Common myeloid progenitor, CD34-positive (primary cell): Measurements from ENCODE around the gene PAM.

ENCODE experiments used
- CTCF ChIA-PET: fragments of 350-600 bp; sonication (Branson Sonifier 250); formaldehyde crosslinking; loops from one replicate; lab custom pipeline; 2021; ENCODE audit warnings: antibody characterized with exemption; lab: Charles Lee
- POLR2A ChIA-PET: fragments of 350-600 bp; sonication (Branson Sonifier 250); formaldehyde crosslinking; loops from one replicate; lab custom pipeline; 2021; ENCODE audit warnings: antibody characterized with exemption; lab: Charles Lee
- DNase-seq, 3 donors: peaks; one replicate each; pipeline versions ENCODE4 v3.0.0 to v3.0.0-alpha.2; 2013
- H3K27ac ChIP-seq, 2 experiments: 1 replicate in 1 of 2; 2 replicates in 1 of 2; pipeline ENCODE4 v1.7.0; 2013; ENCODE audit warnings: inconsistent platforms in 2 of 2, low read length in 2 of 2, mild to moderate bottlenecking in 2 of 2, low read depth in 1 of 2, moderate library complexity in 1 of 2; ENCODE audit not compliant: severe bottlenecking in 2 of 2, insufficient read depth in 1 of 2, poor library complexity in 1 of 2
- H3K27me3 ChIP-seq, 5 experiments: replicated peaks in 2 of 5; 1 replicate in 3 of 5; 2 replicates in 2 of 5; pipeline versions ENCODE4 v1.6.1 to v1.7.0; 2013; ENCODE audit warnings: low read length in 4 of 5, mild to moderate bottlenecking in 2 of 5, moderate library complexity in 2 of 5, inconsistent platforms in 1 of 5; ENCODE audit not compliant: insufficient read depth in 5 of 5, control insufficient read depth in 4 of 5
- H3K36me3 ChIP-seq, 4 experiments: 1 replicate in 2 of 4; 2 replicates in 2 of 4; pipeline versions ENCODE4 v1.6.1 to v1.7.0; 2013; ENCODE audit warnings: low read length in 3 of 4, control low read depth in 1 of 4, mild to moderate bottlenecking in 1 of 4; ENCODE audit not compliant: control insufficient read depth in 4 of 4, insufficient read depth in 4 of 4
- H3K4me1 ChIP-seq, 4 experiments: 1 replicate in 3 of 4; 2 replicates in 1 of 4; pipeline versions ENCODE4 v1.6.1 to v1.7.1; 2013; ENCODE audit warnings: low read length in 3 of 4, mild to moderate bottlenecking in 3 of 4, control low read depth in 1 of 4, inconsistent platforms in 1 of 4, moderate library complexity in 1 of 4; ENCODE audit not compliant: control insufficient read depth in 4 of 4, insufficient read depth in 4 of 4; ENCODE audit errors: control extremely low read depth in 1 of 4
- H3K4me3 ChIP-seq, 7 experiments: 1 replicate in 4 of 7; 2 replicates in 3 of 7; pipeline versions ENCODE4 v1.5.1 to v1.7.0; 2013; ENCODE audit warnings: mild to moderate bottlenecking in 7 of 7, low read length in 6 of 7, moderate library complexity in 6 of 7, inconsistent platforms in 2 of 7, low read depth in 2 of 7, control low read depth in 1 of 7; ENCODE audit not compliant: insufficient read depth in 4 of 7, control insufficient read depth in 1 of 7; ENCODE audit errors: extremely low read depth in 1 of 7
- H3K9me3 ChIP-seq, 5 experiments: 1 replicate in 4 of 5; 2 replicates in 1 of 5; pipeline versions ENCODE4 v1.6.1 to v1.7.1; 2013; ENCODE audit warnings: low read length in 4 of 5, mild to moderate bottlenecking in 2 of 5, inconsistent platforms in 1 of 5, low read depth in 1 of 5, moderate library complexity in 1 of 5; ENCODE audit not compliant: control insufficient read depth in 4 of 5, insufficient read depth in 2 of 5; ENCODE audit errors: control extremely low read depth in 1 of 5
- WGBS: methylation state at CpG from one replicate; pipeline ENCODE4 v1.1.5; 2013; ENCODE audit not compliant: insufficient coverage; 5-methylcytosine and 5-hydroxymethylcytosine counted together

The PAM gene

GRCh38 chr5:102858808-102859207 lies 103.7 kb downstream of the PAM start:
- peak in 1 of 3 donors; percentile 32 for DNase-seq
- H3K36me3 ChIP-seq = no peaks in the 10 kb centered on the region
- H3K4me1 ChIP-seq = peaks cover 8 to 23% (median 16%) of the 10 kb centered on the region in 4 experiments
- H3K9me3 ChIP-seq = no peaks in the 10 kb centered on the region
- CTCF ChIA-PET = interaction anchor here (0.6 kb wide), 1 partner anchor 200 kb away, joined by 3 read pairs; no protein-coding TSS in a partner anchor
- no CpG with 5 or more reads among the region's 4 CpGs for WGBS
- POLR2A ChIA-PET = no interaction called here
- no peak overlapping the region for H3K4me3 ChIP-seq
- no peaks in the 10 kb centered on the region for H3K27me3 ChIP-seq
- H3K27ac ChIP-seq = no peak overlapping the region

- no peaks in the 10 kb centered on the region for H3K36me3 ChIP-seq
- 91% methylated on average over 1 of the region's 3 CpGs for WGBS
- ChIA-PET CTCF (no interaction called here), POLR2A (no interaction called here)
- no peaks in the 10 kb centered on the region for H3K27me3 ChIP-seq
- no peak overlapping the region for H3K4me3 ChIP-seq
- no peaks in the 10 kb centered on the region for H3K9me3 ChIP-seq
- no peak for DNase-seq
- H3K27ac ChIP-seq = no peak overlapping the region
- H3K4me1 ChIP-seq = peaks cover 5 to 16% (median 10%) of the 10 kb centered on the region in 4 experiments
Observed at GRCh38 chr5:102860035-102860434, 104.9 kb downstream of the PAM start.

- no peak for DNase-seq
- ChIA-PET POLR2A (no interaction called here), CTCF (interaction anchor here (1.4 kb wide), 1 partner anchor 9 kb away, joined by 3 read pairs; no protein-coding TSS in a partner anchor)
- Histone ChIP-seq H3K9me3 (no peaks in the 10 kb centered on the region), H3K4me3 (no peak overlapping the region), H3K4me1 (peaks cover 5 to 16% (median 10%) of the 10 kb centered on the region in 4 experiments), H3K36me3 (no peaks in the 10 kb centered on the region), H3K27me3 (no peaks in the 10 kb centered on the region), H3K27ac (no peak overlapping the region)
Observed at GRCh38 chr5:102863058-102863457, 108.0 kb downstream of the PAM start.

GRCh38 chr5:102863764-102864560 lies 108.9 kb downstream of the PAM start:
- ChIA-PET CTCF (interaction anchor here (1.4 kb wide), 1 partner anchor 10 kb away, joined by 3 read pairs; no protein-coding TSS in a partner anchor), POLR2A (no interaction called here)
- Histone ChIP-seq H3K9me3 (no peaks in the 10 kb centered on the region), H3K27me3 (no peaks in the 10 kb centered on the region), H3K36me3 (no peaks in the 10 kb centered on the region), H3K4me1 (peaks cover 5 to 16% (median 10%) of the 10 kb centered on the region in 4 experiments), H3K4me3 (no peak overlapping the region), H3K27ac (no peak overlapping the region)
- DNase-seq = peak in 2 of 3 donors; percentile 23 to 32

GRCh38 chr5:102865171-102865509 lies 110.0 kb downstream of the PAM start:
- POLR2A ChIA-PET = no interaction called here

GRCh38 chr5:102865510-102866236 lies 110.6 kb downstream of the PAM start:
- DNase-seq = peak; percentile 45 to 77 (median 70)
- POLR2A ChIA-PET = interaction anchor here (0.6 kb wide), 1 partner anchor 159 kb away, joined by 3 read pairs; no protein-coding TSS in a partner anchor
- Histone ChIP-seq H3K27ac (no peak overlapping the region), H3K4me1 (peaks cover 5 to 16% (median 10%) of the 10 kb centered on the region in 4 experiments), H3K9me3 (no peaks in the 10 kb centered on the region), H3K4me3 (peak overlapping the region; percentile 50 to 96 (median 90)), H3K36me3 (peaks cover 0 to 3% (median 0%) of the 10 kb centered on the region in 4 experiments), H3K27me3 (no peaks in the 10 kb centered on the region)
- under 1% methylated on average over 42 of the region's 54 CpGs for WGBS
- CTCF ChIA-PET = interaction anchor here (1.1 to 1.5 kb wide), 6 partner anchors 9 to 274 kb away, joined by 3 to 4 read pairs (median 3); no protein-coding TSS in a partner anchor

More at GRCh38 chr5:102865171-102865509, 110.0 kb downstream of the PAM start:
- Histone ChIP-seq H3K9me3 (no peaks in the 10 kb centered on the region), H3K4me3 (peak overlapping the region in 6 of 7 experiments; percentile 79 to 96 (median 91)), H3K27me3 (no peaks in the 10 kb centered on the region), H3K36me3 (peaks cover 0 to 3% (median 0%) of the 10 kb centered on the region in 4 experiments), H3K27ac (no peak overlapping the region), H3K4me1 (peaks cover 5 to 16% (median 10%) of the 10 kb centered on the region in 4 experiments)
- CTCF ChIA-PET = interaction anchor here (1.2 to 1.5 kb wide), 4 partner anchors 8 to 274 kb away, joined by 3 to 4 read pairs (median 4); no protein-coding TSS in a partner anchor
- no peak for DNase-seq
- WGBS = 21% methylated on average over 3 of the region's 3 CpGs
